ENCODE measurements around the gene SSTR5. TPM values are rescaled to one million over a fixed set of nuclear protein-coding genes. Genes with fewer than 3 reads are reported as not detected.

The SSTR5 gene
- total and polyA plus RNA-seq, 10 of the 15 experiments (the other 5 are each of a cell fraction or from before 2014, with no cell fraction given): not detected

DNA sequence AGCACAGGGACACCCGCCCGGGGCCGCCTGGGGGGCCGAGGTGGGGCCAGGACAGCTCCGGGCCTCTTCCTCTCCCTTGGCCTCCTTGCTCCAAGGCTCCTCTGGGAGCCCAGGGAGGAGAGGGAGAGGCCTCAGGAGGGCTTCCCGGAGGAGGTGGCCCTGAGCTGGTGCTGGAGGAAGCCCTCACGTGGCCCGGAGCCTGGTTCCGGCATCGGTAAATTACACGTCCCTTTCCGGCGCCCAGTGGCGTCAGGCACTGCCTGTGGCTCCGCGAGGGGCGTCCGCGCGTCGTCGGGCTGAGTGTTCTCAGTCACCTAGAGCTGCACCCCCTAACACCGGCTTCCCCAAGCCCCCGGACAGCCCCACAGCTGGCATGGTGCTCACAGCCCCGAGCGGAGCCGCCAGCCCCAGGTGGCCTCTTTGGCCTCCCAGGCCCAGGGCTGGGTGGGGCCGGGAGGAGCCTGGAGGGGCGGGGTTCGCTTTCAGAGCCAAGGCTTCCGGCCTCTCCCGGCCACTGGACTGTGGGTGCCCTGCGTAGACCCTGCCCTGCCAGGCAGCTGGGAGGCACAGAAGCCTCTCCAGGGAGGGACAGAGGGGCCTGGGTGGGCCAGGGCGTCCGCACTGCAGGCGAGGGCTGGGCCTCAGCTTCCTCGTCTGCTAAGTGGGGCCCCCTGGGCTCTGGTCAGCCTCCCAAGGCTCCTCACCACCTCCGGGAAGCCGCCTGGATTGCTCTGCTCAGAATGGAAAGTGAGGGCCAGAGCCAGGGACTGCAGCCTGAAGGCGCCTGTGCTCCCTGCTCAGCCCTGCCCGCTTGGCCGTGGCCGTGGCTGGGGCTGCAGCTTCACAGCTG lies 27.9 kb upstream of the SSTR5 start (continued):
- TF ChIP-seq E2F4 (IDR thresholded peaks at IDR 0.05; ENCODE audit: low read depth, low read length) (no peak), CHD4 (IDR thresholded peaks at IDR 0.05) (no peak), CREM (IDR thresholded peaks at IDR 0.05; ENCODE audit: low read depth) (no peak), ESRRA (IDR thresholded peaks at IDR 0.05; ENCODE audit: low read length) (no peak)

GRCh38 chr16:1045310-1045992 lies 27.1 kb upstream of the SSTR5 start:
- Histone ChIP-seq H3K4me2 (ENCODE audit: control insufficient read depth, insufficient read depth) (no peak overlapping the region), H3K9me3 (replicated peaks; ENCODE audit: control insufficient read depth, insufficient read depth, low read length) (no peaks in the 10 kb centered on the region), H3K79me2 (ENCODE audit: control insufficient read depth, insufficient read depth, low read length) (no peaks in the 10 kb centered on the region), H3K27me3 (replicated peaks in 1 of 2; ENCODE audit: control insufficient read depth in 2 of 2, insufficient read depth in 2 of 2, low read length in 1 of 2) (no peaks in the 10 kb centered on the region), H3K9ac (ENCODE audit: control insufficient read depth, insufficient read depth, low read length) (no peak overlapping the region), H4K20me1 (ENCODE audit: control insufficient read depth, insufficient read depth) (no peaks in the 10 kb centered on the region), H3K36me3 (ENCODE audit: control insufficient read depth in 2 of 2, insufficient read depth in 2 of 2, low read length in 1 of 2) (no peaks in the 10 kb centered on the region), H2AFZ (ENCODE audit: control insufficient read depth, low read depth, low read length) (no peak overlapping the region), H3K27ac (ENCODE audit: control insufficient read depth, insufficient read depth) (no peak overlapping the region), H3K4me1 (ENCODE audit: control insufficient read depth, insufficient read depth, low read length) (no peaks in the 10 kb centered on the region), H3K4me3 (no peak overlapping the region)
- DNase-seq (ENCODE audit: low read depth, low spot score) (no peak), ATAC-seq (no peak), FAIRE-seq (no peak)
- TF ChIP-seq HCFC1 (IDR thresholded peaks at IDR 0.05; ENCODE audit: low read length): no peak
- no peak for TF ChIP-seq RAD21 (IDR thresholded peaks at IDR 0.05; ENCODE audit: insufficient read depth, low read depth, low read length)
- TF ChIP-seq, protein P1, sequence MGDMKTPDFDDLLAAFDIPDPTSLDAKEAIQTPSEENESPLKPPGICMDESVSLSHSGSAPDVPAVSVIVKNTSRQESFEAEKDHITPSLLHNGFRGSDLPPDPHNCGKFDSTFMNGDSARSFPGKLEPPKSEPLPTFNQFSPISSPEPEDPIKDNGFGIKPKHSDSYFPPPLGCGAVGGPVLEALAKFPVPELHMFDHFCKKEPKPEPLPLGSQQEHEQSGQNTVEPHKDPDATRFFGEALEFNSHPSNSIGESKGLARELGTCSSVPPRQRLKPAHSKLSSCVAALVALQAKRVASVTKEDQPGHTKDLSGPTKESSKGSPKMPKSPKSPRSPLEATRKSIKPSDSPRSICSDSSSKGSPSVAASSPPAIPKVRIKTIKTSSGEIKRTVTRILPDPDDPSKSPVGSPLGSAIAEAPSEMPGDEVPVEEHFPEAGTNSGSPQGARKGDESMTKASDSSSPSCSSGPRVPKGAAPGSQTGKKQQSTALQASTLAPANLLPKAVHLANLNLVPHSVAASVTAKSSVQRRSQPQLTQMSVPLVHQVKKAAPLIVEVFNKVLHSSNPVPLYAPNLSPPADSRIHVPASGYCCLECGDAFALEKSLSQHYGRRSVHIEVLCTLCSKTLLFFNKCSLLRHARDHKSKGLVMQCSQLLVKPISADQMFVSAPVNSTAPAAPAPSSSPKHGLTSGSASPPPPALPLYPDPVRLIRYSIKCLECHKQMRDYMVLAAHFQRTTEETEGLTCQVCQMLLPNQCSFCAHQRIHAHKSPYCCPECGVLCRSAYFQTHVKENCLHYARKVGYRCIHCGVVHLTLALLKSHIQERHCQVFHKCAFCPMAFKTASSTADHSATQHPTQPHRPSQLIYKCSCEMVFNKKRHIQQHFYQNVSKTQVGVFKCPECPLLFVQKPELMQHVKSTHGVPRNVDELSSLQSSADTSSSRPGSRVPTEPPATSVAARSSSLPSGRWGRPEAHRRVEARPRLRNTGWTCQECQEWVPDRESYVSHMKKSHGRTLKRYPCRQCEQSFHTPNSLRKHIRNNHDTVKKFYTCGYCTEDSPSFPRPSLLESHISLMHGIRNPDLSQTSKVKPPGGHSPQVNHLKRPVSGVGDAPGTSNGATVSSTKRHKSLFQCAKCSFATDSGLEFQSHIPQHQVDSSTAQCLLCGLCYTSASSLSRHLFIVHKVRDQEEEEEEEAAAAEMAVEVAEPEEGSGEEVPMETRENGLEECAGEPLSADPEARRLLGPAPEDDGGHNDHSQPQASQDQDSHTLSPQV (IDR thresholded peaks at IDR 0.05): no peak
- TF ChIP-seq CHD2 (IDR thresholded peaks at IDR 0.05; ENCODE audit: borderline replicate concordance, low read depth, low read length): no peak
- no peak for TF ChIP-seq CHD1 (IDR thresholded peaks at IDR 0.05; ENCODE audit: low read depth, low read length)
- TF ChIP-seq IRF3 (IDR thresholded peaks at IDR 0.05): no peak
- no peak for TF ChIP-seq ASH2L (IDR thresholded peaks at IDR 0.05; ENCODE audit: borderline replicate concordance, low read depth)
- no peak for TF ChIP-seq GATAD2B (conservative IDR thresholded peaks at IDR 0.05; ENCODE audit: low read depth)
- TF ChIP-seq KAT2A (conservative IDR thresholded peaks at IDR 0.05; ENCODE audit: control insufficient read depth, low read depth, low read length): no peak
- TF ChIP-seq KDM1A (IDR thresholded peaks at IDR 0.05; ENCODE audit: borderline replicate concordance): no peak
- no peak for TF ChIP-seq MEF2B (IDR thresholded peaks at IDR 0.05; ENCODE audit: partially characterized antibody, poor library complexity, severe bottlenecking)
- 62% methylated on average over 34 of the region's 38 CpGs for WGBS (ENCODE audit: insufficient coverage, insufficient replicate concordance, low lambda C conversion rate, missing lambda C conversion rate)
- SMC1A ChIA-PET (ENCODE audit: uncharacterized antibody, unreplicated experiment): no interaction called here
- CTCF ChIA-PET: no interaction called here
- RAD21 ChIA-PET (ENCODE audit: unreplicated experiment): no interaction called here
- BruUV-seq (replicated peaks): no TSS peak
- intact Hi-C loops (cut with micrococcal nuclease; ENCODE audit: unreplicated experiment): no loop called here
- POLR2A ChIA-PET: no interaction called here
- in situ Hi-C loops (cut with MboI): no loop called here

Measured in GM12878 (cell line).